CD4-positive, alpha-beta T cell (primary cell): ENCODE data around the gene GPC6. TPM values are rescaled to one million over a fixed set of nuclear protein-coding genes. Genes with fewer than 3 reads are reported as not detected.

Experiments used
- ATAC-seq: fragments of 200-7000 bp; cut with Tn5 transposase; one replicate; pipeline ENCODE4 v1.10.0; 2022; ENCODE audit warnings: mild to moderate bottlenecking; ENCODE audit not compliant: poor library complexity
- CTCF ChIA-PET: fragments of 350-600 bp; sonication (Branson Sonifier 250); formaldehyde crosslinking; loops from one replicate; lab custom pipeline; 2021; ENCODE audit warnings: antibody characterized with exemption, inconsistent platforms; lab: Charles Lee
- POLR2A ChIA-PET: fragments of 350-600 bp; sonication (Branson Sonifier 250); formaldehyde crosslinking; loops from one replicate; lab custom pipeline; 2021; ENCODE audit warnings: antibody characterized with exemption, inconsistent platforms; lab: Charles Lee
- DNase-seq, 14 experiments: peaks; one replicate each; pipeline ENCODE4 v3.0.0-alpha.2; 2013 to 2020; ENCODE audit warnings: mixed read lengths in 2 of 14
- H3K27ac ChIP-seq, 2 donors: one replicate each; pipeline versions ENCODE4 v1.5.1 to v1.7.0; 2013; ENCODE audit warnings: low read length in 2 of 2, low read depth in 1 of 2, mild to moderate bottlenecking in 1 of 2
- H3K27me3 ChIP-seq, 2 experiments: 1 replicate in 1 of 2; 2 replicates in 1 of 2; pipeline versions ENCODE4 v1.6.1 to v1.7.0; 2013; ENCODE audit warnings: low read length in 2 of 2, control low read depth in 1 of 2, mild to moderate bottlenecking in 1 of 2, moderate library complexity in 1 of 2; ENCODE audit not compliant: insufficient read depth in 2 of 2, control insufficient read depth in 1 of 2
- H3K36me3 ChIP-seq: one replicate; pipeline ENCODE4 v1.6.1; 2013; ENCODE audit warnings: low read length, control low read depth; ENCODE audit not compliant: insufficient read depth
- H3K4me1 ChIP-seq: one replicate; pipeline ENCODE4 v1.6.1; 2013; ENCODE audit warnings: low read length, control low read depth; ENCODE audit not compliant: insufficient read depth
- H3K4me3 ChIP-seq: one replicate; pipeline ENCODE4 v1.5.1; 2013; ENCODE audit warnings: mild to moderate bottlenecking, low read length, moderate library complexity
- H3K9me3 ChIP-seq, 2 experiments: 1 replicate in 1 of 2; 2 replicates in 1 of 2; pipeline versions ENCODE4 v1.6.1 to v1.7.0; 2013; ENCODE audit warnings: low read length in 2 of 2, mild to moderate bottlenecking in 2 of 2, control low read depth in 1 of 2, moderate library complexity in 1 of 2; ENCODE audit not compliant: control insufficient read depth in 1 of 2, insufficient read depth in 1 of 2
- H3K27ac Mint-ChIP-seq: one replicate; pipeline ENCODE4 v1.8.0; 2020; ENCODE audit warnings: mixed read lengths
- H3K27me3 Mint-ChIP-seq: one replicate; pipeline ENCODE4 v1.8.0; 2021; ENCODE audit warnings: mixed read lengths
- H3K36me3 Mint-ChIP-seq: one replicate; pipeline ENCODE4 v1.8.0; 2021; ENCODE audit warnings: low read depth, mixed read lengths
- H3K4me1 Mint-ChIP-seq: one replicate; pipeline ENCODE4 v1.8.0; 2021; ENCODE audit warnings: low read depth, mixed read lengths
- H3K4me3 Mint-ChIP-seq: one replicate; pipeline ENCODE4 v1.8.0; 2020; ENCODE audit warnings: mild to moderate bottlenecking, mixed read lengths
- H3K9me3 Mint-ChIP-seq: one replicate; pipeline ENCODE4 v1.8.0; 2020; ENCODE audit warnings: mixed read lengths
- CTCF ChIP-seq: fragments of 200-600 bp; IDR thresholded peaks from one replicate; pipeline ENCODE4 v1.8.0; 2022; ENCODE audit warnings: antibody characterized with exemption, mild to moderate bottlenecking
- intact Hi-C, 2 experiments: fragments of 100-400 bp; cut with DNase I in 1 of 2; cut with micrococcal nuclease in 1 of 2; formaldehyde crosslinking; loops; one replicate each; pipeline versions ENCODE4 v1.15.1 to v1.9.0; 2023 to 2025; cut with DNase I, micrococcal nuclease
- total RNA-seq, 174 experiments: library from RNA in 2 of 174; stranded (reverse) in 2 of 174; gene quantifications; one replicate each; pipeline ENCODE4 v1.2.3 and lab custom pipeline; 2021 to 2026

GPC6 gene
- total RNA-seq, 2 experiments from 2014 or later: not detected

GRCh38 chr13:93947651-93948050 lies 721.0 kb downstream of the GPC6 start:
- intact Hi-C loops: no loop called here
- H3K4me1 ChIP-seq: no peaks in the 10 kb centered on the region
- no peak overlapping the region for H3K27ac ChIP-seq
- no peaks in the 10 kb centered on the region for H3K27me3 ChIP-seq
- no peaks in the 10 kb centered on the region for H3K9me3 ChIP-seq
- ChIA-PET POLR2A (no interaction called here), CTCF (no interaction called here)
- no peaks in the 10 kb centered on the region for H3K36me3 Mint-ChIP-seq
- no peaks in the 10 kb centered on the region for H3K4me1 Mint-ChIP-seq
- DNase-seq (no peak), ATAC-seq (no peak)
- no peak overlapping the region for H3K27ac Mint-ChIP-seq
- no peaks in the 10 kb centered on the region for H3K9me3 Mint-ChIP-seq
- H3K27me3 Mint-ChIP-seq: no peaks in the 10 kb centered on the region
- no peak overlapping the region for H3K4me3 ChIP-seq
- H3K36me3 ChIP-seq: no peaks in the 10 kb centered on the region
- TF ChIP-seq CTCF: no peak
- H3K4me3 Mint-ChIP-seq: no peak overlapping the region

- no peaks in the 10 kb centered on the region for H3K27me3 ChIP-seq
- ChIA-PET POLR2A (no interaction called here), CTCF (no interaction called here)
- ATAC-seq (no peak), DNase-seq (no peak)
- no peaks in the 10 kb centered on the region for H3K9me3 ChIP-seq
- H3K9me3 Mint-ChIP-seq: no peaks in the 10 kb centered on the region
- H3K4me3 ChIP-seq: no peak overlapping the region
- H3K4me1 ChIP-seq: no peaks in the 10 kb centered on the region
- H3K4me1 Mint-ChIP-seq: no peaks in the 10 kb centered on the region
- TF ChIP-seq CTCF: no peak
- no peaks in the 10 kb centered on the region for H3K27me3 Mint-ChIP-seq
- intact Hi-C loops: no loop called here
- H3K36me3 ChIP-seq: no peaks in the 10 kb centered on the region
- H3K36me3 Mint-ChIP-seq: no peaks in the 10 kb centered on the region
- H3K4me3 Mint-ChIP-seq: no peak overlapping the region
- H3K27ac Mint-ChIP-seq: no peak overlapping the region
- no peak overlapping the region for H3K27ac ChIP-seq
These were observed 721.7 kb downstream of the GPC6 start for GRCh38 chr13:93948162-93948922.

GRCh38 chr13:93951108-93951507 lies 724.5 kb downstream of the GPC6 start:
- Mint-ChIP-seq H3K36me3 (no peaks in the 10 kb centered on the region), H3K4me1 (no peaks in the 10 kb centered on the region)

More at GRCh38 chr13:93951108-93951507, 724.5 kb downstream of the GPC6 start:
- Mint-ChIP-seq H3K9me3 (no peaks in the 10 kb centered on the region), H3K27me3 (no peaks in the 10 kb centered on the region), H3K27ac (no peak overlapping the region), H3K4me3 (no peak overlapping the region)
- H3K4me1 ChIP-seq: no peaks in the 10 kb centered on the region
- H3K27ac ChIP-seq: no peak overlapping the region
- H3K36me3 ChIP-seq: no peaks in the 10 kb centered on the region
- intact Hi-C loops: no loop called here
- DNase-seq: no peak
- ChIA-PET CTCF (no interaction called here), POLR2A (no interaction called here)
- H3K4me3 ChIP-seq: no peak overlapping the region
- ATAC-seq: no peak
- H3K9me3 ChIP-seq: no peaks in the 10 kb centered on the region
- TF ChIP-seq CTCF: no peak
- H3K27me3 ChIP-seq: no peaks in the 10 kb centered on the region
